HG02852 (cell line): ENCODE data around the gene CXCL16.
A peak's percentile ranks its signal among the peaks of the same experiment; 100 is the strongest.
"Not testable (repeated sequence)": the region's sequence is repeated elsewhere in the genome, so short reads cannot be mapped to it uniquely, and the experiment has no call there.

Experiments
- ATAC-seq: cut with Tn5 transposase; IDR thresholded peaks from one replicate; pipeline ENCODE4 v1.9.1; 2021; ENCODE audit warnings: mild to moderate bottlenecking, moderate library complexity; ENCODE audit not compliant: unreplicated experiment

The CXCL16 gene

DNA sequence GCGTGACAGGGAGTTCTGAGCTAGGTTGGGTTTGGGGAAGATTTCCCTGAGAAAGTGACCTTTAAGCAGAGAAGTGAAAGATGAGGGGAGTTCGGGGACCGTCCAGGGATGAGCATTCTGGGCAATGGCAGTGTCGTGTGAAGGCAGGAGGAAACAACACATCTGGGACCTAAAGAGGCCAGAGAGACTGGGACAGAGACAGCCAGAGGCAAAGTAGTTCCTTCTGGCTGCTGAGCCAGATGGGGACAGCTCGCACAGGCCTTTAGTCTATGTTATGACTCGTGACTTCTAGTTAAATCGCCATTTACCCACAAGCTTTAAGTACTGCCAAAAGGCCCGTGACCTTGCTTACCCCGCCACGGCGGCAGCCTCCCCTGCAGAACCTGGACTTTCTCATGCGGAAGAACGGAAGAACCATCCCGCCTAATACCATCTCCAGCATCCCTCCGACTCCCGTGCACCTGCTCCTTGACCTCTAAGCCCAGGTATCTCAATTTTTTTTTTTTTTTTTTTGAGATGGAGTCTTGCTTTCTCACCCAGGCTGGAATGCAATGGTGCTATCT is 17.0 kb downstream of the CXCL16 start:
- no peak for ATAC-seq

DNA sequence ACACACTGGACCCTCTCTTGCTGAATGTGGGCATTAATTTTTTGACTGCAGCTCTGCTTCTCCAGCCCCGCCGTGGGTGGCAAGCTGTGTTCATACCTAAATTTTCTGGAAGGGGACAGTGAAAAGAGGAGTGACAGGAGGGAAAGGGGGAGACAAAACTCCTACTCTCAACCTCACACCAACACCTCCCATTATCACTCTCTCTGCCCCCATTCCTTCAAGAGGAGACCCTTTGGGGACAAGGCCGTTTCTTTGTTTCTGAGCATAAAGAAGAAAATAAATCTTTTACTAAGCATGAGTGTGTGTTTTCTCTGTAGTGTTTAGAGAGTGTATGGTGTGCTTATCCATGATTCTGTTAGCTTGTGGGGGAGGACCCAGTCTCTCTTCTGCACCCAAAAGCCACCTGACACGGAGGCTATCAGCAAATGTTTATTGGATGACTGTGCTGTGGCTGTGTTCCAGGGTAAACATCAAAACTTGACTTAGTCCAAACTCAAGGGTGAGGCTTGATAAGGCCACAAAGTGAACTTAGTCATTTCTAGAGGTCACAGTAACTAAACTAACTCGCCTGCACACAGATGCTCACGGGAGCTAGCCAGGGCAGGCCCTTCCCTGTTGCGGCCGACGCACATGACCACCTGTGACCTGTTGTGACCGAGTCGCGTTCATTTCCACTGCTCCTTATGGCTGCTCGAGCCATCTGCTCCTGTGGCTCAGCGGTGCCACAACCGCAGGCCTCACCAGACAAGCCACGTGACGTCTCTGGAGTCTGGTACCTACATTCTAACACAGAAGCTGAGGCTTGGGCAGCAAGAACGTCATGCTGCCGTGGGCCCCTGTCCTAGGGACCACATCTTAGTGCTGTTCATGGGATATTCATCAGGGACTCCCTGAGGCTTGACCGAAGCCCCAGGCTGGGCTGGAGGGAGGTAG is 18.3 kb downstream of the CXCL16 start:
- ATAC-seq: no peak

DNA sequence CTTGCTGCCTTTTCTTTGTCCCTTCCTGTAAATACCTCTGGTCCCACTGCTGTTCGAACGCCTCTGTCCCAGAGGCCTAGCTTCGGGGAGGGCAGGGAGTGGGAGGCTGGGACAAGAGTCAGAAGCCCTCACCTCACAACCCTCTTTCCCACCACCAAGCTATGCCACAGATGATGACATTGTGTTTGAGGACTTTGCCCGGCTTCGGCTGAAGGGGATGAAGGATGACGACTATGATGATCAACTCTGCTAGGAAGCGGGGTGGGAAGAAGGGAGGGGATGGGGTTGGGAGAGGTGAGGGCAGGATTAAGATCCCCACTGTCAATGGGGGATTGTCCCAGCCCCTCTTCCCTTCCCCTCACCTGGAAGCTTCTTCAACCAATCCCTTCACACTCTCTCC is 18.9 kb downstream of the CXCL16 start:
- ATAC-seq: no peak

- no peak for ATAC-seq
Measured at GRCh38 chr17:4719684-4720221, 20.0 kb downstream of the CXCL16 start.

DNA sequence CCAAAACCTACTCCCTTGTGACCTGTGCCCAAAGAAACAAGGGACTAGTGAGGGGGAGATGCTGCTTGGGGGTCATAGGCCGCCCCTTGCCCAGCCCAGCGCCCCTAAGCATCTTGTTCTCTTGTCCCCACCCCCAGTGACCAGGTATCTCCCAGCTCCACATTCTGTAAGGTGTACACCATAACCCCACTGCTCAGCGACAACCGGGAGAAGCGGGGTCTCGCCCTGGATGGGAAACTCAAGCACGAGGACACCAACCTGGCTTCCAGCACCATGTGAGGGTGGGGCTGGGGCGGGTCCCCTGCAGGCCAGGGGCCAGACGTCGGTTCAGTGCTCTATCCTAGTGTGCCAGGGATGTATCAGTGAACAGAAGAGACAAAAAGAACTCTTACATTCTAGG is 20.6 kb downstream of the CXCL16 start:
- ATAC-seq: no peak

- ATAC-seq: no peak
Measured at GRCh38 chr17:4718276-4718675, 21.5 kb downstream of the CXCL16 start.

DNA sequence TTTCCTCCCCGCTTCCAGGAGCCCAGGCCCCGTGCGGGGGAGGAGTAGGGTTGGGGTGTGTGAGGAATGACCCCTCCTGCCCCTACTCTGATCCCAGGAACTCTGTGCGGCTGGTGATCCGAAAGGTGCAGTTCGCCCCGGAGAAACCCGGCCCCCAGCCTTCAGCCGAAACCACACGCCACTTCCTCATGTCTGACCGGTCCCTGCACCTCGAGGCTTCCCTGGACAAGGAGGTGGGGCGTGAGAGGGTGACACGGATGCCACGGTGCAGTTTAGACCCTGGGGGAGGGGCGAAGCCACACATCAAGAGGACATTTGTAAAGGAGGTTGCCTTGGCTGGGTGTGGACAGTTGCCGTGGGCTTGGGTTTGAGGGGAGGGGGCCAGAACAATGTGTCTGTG is 21.9 kb downstream of the CXCL16 start:
- no peak for ATAC-seq

- ATAC-seq: no peak
Measured at GRCh38 chr17:4716081-4716480, 23.6 kb downstream of the CXCL16 start.

DNA sequence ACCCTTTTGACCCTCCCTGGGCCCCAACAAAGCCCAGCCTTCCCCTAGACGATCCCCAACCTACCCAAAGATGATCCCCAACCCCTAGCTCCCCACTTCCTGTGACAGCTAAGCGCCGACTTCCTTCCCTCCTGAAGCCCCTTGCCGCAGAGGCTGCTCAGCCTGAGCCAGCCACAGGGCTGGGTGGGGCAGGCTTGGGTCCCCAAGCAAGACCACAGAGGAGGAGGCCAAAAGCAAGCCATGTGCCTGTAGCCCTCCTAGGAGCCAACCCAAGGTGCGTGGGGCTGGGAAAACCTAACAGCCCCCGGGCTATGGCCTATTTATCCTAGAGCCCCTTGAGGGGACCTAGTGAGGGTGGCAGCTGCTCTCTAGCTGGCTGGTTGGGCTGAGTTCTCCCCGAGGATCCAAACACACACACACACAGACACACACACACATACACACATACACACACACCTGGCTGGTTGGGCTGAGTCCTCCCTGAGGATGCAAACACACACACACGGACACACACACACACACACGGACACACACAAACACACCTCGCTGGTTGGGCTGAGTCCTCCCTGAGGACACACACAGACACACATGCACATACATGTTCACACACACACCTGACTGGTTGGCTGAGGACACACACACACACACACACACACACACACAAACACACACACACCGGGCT is 24.5 kb downstream of the CXCL16 start:
- ATAC-seq: no peak

DNA sequence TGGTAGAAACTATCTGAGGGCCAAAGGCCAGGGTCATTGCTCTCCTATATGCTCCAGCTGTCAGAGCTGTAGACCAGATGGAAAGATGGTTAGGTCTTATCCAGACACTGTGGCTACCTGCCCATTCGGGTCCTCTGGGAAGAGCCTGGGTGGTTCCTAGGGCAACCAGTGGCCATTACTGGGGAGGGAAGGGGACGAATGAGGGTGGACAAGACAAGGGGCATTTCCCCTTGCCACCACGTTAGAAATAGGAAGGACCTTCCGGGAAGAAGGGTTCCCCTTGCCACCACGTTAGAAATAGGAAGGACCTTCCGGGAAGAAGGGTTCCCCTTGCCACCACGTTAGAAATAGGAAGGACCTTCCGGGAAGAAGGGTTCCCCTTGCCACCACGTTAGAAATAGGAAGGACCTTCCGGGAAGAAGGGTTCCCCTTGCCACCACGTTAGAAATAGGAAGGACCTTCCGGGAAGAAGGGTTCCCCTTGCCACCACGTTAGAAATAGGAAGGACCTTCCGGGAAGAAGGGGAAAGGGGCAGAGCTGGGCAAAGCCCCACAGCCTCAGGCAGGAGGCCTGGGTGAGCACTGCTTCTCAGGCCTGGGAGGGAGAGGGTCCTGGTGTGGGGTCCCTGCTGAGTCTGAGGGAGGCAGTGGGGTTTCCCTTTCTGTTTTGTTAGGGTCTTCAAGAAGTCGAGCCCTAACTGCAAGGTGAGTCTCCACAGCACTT is 25.2 kb downstream of the CXCL16 start:
- not testable (repeated sequence) for ATAC-seq

DNA sequence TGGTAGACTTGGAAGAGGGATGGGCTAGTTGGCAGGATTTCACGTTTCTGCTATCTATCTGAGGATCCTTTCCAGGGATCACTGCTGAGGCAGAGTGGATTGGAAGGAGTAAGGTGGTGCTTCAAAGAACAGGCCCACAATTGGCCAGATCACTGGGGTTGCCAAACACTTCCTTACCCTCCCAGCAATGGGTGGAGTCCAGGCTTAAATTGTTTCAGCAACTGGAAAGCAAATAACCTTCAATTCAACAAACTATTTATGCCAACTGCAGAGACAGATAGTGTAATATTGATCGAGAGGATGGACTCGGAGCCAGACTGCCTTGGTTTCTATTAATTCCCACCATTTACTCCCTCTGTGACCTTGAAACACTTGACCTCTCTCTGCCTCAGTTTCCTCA is 27.2 kb downstream of the CXCL16 start:
- no peak for ATAC-seq

DNA sequence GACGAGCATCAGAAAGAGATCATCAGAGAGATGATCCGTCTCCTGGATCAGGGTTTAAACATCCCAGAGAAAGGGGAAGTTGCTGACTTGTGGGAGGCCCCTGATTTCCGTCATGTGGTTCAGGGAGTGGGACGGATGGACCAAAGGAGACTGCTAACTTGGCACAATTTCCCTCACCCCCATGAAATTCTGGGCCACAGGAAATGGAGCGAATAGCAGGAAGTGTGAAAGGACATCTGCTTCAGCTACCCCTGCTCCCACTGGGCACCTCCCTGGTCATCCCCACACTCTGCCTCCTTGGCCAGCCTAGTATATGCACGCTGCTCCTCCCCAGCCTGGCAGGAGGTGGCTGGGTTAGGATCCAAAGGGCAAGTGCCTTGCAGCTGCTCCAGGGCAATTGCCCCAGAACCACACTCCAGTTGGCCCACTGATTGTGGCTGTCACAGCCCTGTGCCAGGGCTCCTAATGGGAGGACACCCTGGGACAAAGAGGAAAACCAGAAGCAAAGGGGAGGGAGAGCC is 28.0 kb downstream of the CXCL16 start:
- no peak for ATAC-seq

GRCh38 chr17:4710693-4711634 is 28.8 kb downstream of the CXCL16 start:
- ATAC-seq: peak; percentile 3

- peak; percentile 80 for ATAC-seq
Measured at GRCh38 chr17:4709794-4710692, 29.7 kb downstream of the CXCL16 start, which contains the start of gene ARRB2. Gene ARRB2, plus strand, starts transcription at chr17:4710632. Its CDS starts 90 bp downstream, at chr17:4710722.

- no peak for ATAC-seq
Measured at GRCh38 chr17:4708436-4708835, 31.3 kb downstream of the CXCL16 start.

DNA sequence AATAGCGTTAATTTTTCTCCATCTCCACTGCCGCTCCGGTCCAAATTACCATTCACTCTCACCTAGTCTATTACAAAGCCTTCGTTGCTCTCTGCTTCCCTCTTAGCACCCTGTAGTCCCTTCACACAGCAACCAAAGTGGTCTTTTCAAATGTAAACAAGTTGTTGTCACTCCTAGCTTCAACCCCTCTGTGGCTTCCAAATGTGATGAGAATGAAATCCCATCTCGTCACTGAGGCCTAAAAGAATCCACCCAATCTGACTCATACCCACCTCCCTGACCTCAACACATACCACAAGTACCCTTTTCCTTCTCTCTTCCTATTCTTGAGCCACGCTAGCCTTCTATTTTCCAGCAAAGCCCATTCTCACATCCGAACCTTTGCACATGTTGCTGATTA is 33.6 kb downstream of the CXCL16 start:
- no peak for ATAC-seq

DNA sequence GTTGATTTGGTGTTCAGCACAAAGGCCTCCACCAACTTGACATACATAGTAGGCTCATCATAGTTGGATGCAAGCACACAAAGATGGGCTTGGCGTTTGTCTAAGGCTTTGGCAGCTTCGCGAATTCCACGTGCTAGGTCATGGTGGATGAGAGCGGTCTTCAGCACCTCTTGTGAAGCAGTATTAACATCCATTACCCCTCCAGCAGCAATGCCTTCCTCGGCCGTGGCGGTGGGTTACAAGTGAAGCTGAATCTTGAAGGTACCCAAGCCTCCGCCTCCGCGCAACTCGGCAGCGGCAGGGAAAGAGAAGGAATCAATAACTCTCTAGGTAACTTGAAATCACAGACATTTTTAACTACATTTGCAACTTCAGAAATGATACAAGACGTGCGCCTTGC is 34.7 kb downstream of the CXCL16 start:
- no peak for ATAC-seq

DNA sequence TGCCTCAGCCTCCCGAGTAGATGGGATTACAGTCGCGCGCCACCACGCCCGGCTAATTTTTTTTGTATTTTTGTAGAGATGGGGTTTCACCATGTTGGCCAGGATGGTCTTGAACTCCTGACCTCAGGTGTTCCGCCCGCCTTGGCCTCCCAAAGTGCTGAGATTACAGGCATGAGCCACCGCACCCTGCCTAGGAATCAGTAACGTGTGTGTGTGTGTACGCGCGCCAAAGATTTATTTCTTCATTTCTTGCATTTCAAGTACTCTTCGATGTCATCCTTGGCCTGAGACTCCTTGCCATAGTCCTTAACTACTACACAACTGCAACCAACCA is 35.2 kb downstream of the CXCL16 start:
- ATAC-seq: not testable (repeated sequence)

- no peak for ATAC-seq
Measured at GRCh38 chr17:4703330-4703691, 36.4 kb downstream of the CXCL16 start.
